ENCODE measurements around the gene TENM3. TPM values are rescaled to one million over a fixed set of nuclear protein-coding genes. Genes with fewer than 3 reads are reported as not detected.

TENM3 gene
- total RNA-seq, 1 donor from 2014 or later: 38.1 TPM

DNA sequence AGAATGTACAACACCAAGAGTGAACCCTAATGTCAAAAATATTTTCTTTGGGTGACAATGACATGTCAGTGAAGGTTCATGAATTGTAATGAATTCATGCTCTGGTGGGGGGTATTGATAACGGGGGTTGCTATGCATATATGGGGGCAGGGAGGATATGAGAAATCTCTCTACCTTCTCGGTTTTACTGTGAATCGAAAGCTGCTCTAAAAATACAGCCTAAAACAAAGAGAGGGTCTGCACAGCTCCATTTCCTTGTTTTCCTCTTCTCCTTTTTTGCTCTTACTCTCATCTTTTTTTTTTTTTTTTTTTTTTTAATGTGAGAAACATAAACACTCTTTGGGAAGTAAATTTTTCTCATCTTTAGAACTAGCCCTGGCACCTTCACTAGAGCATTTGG, 588.2 kb downstream of the TENM3 start:
- DNase-seq (ENCODE audit: low spot score): no peak

GRCh38 chr4:182832352-182833120, 589.3 kb downstream of the TENM3 start:
- no peak for DNase-seq (ENCODE audit: low spot score)

GRCh38 chr4:182835006-182835740, 592.0 kb downstream of the TENM3 start:
- DNase-seq (ENCODE audit: low spot score): no peak

GRCh38 chr4:182837831-182838230, 594.6 kb downstream of the TENM3 start:
- no peak for DNase-seq (ENCODE audit: low spot score)

GRCh38 chr4:182838535-182838934, 595.3 kb downstream of the TENM3 start:
- no peak for DNase-seq (ENCODE audit: low spot score)

DNA sequence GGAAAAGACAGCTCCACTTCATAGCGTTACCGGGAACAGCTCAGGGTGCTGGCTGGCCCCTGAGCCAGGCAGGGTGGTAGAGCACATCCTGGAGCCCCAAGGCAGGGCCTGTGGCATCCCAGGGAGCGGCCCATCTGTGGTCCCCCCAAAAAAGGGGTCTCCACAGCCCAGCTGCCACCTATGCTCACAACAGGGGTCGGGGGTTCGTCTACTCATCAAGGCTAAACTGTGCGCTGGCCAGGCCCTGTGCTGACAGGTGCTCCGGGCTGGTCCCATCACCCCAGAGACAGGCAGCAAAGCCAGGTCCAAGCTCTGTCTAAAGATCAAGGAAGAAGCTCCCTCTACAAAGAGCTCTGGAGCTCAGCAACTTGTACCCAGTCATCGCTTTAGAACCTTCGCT, 596.1 kb downstream of the TENM3 start:
- DNase-seq (ENCODE audit: low spot score): no peak

- no peak for DNase-seq (ENCODE audit: low spot score)
Measured at GRCh38 chr4:182840108-182840507, 596.9 kb downstream of the TENM3 start.

DNA sequence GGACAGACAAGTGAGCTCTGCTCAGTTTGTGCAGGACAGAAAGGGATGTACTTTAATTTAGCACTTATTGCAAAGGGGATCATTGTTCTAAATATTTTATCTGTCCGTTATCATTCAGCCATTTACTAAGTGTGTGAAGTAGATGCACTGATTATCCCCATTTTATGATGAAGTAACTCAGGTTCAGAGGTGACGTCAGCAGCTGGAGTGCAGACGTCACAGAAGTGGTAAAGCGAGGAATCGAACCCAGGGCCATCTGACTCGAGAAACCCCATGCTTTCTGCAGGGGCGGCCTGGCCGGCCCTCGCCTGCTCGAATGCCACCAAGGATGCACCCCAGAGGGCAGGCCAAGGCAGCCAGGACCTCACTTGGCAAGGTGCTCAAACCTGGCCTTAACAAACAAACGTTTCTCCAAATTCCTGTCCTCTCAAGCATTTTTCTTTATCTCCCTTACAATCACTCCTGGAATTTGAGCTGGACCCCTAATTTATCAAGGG, 599.0 kb downstream of the TENM3 start:
- DNase-seq (ENCODE audit: low spot score): no peak

DNA sequence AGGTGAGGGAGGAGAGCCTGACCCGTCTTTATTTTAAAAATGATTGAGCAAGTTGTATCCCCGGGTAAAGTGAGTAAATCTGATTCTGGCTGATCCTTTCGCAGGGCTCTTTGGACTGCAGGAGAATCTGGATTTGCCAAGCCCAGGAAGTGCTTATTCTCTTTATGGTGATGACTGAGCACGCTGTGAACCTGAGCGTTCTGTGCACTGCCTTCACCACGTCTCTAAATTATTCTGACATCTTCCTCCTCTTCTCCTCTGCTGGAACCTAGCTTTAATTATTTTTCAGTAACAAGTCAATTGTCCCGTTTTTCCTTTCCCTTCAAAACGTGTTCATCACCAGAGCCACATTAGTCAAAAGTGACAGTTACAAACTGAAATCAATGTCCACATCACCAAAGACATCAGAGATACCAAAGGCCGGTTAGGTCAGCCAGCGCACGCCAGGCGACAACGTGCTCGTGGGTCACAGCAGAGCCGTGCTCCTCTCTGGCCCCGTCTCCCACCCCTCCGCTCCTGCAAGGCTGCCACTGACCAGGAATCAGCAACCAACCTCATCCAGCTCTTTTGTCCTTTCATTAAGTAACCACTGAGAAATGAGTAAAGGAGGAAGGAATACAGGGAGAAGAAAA, 599.7 kb downstream of the TENM3 start:
- no peak for DNase-seq (ENCODE audit: low spot score)

- no peak for DNase-seq (ENCODE audit: low spot score)
Measured at GRCh38 chr4:182843808-182844325, 600.7 kb downstream of the TENM3 start.

GRCh38 chr4:182845618-182846017, 602.4 kb downstream of the TENM3 start:
- DNase-seq (ENCODE audit: low spot score): no peak

GRCh38 chr4:182846036-182846435, 602.8 kb downstream of the TENM3 start:
- DNase-seq (ENCODE audit: low spot score): no peak

GRCh38 chr4:182847576-182848450, 604.6 kb downstream of the TENM3 start:
- DNase-seq (ENCODE audit: low spot score): no peak

- DNase-seq (ENCODE audit: low spot score): no peak
Measured at GRCh38 chr4:182848685-182849084, 605.5 kb downstream of the TENM3 start.

All from mesenteric fat pad (tissue), 1 donor.